K562 (cell line): ENCODE results near the gene NUP98. TPM values are rescaled to one million over a fixed set of nuclear protein-coding genes. Genes with fewer than 3 reads are reported as not detected.
A peak's percentile ranks its signal among the peaks of the same experiment; 100 is the strongest.

Experiments
- ATAC-seq: fragments of 200-7000 bp; cut with Tn5 transposase; 3 replicates; pipeline ENCODE4 v1.9.1; 2020; ENCODE audit warnings: moderate library complexity
- BruUV-seq: library from RNA; stranded (reverse); fragments of 400-500 nt; replicated peaks from 2 replicates; lab custom pipeline; 2021; lab: Mats Ljungman, UMichigan
- CTCF ChIA-PET: fragments of 300-600 bp; formaldehyde crosslinking; extraction: SDS; loops from one replicate; lab custom pipeline; 2021; ENCODE audit warnings: low intra/inter-chr PET ratio; lab: Yijun Ruan, JAX
- POLR2A ChIA-PET: fragments of 300-600, 350-650 bp; sonication (Branson Sonifier 250); formaldehyde crosslinking; extraction: SDS; loops from one replicate; lab custom pipeline; 2021; ENCODE audit warnings: antibody characterized with exemption, inconsistent platforms; lab: Yijun Ruan, JAX
- DNase-seq, 4 experiments: peaks; one replicate each; pipeline versions ENCODE4 v3.0.0 to v3.0.0-alpha.2; 2011 to 2018; ENCODE audit warnings: low spot score in 3 of 4, mixed read lengths in 3 of 4; ENCODE audit errors: extremely low read depth in 1 of 4
- FAIRE-seq: peaks from 2 replicates; lab custom pipeline; 2011; peaks lifted over from hg19 to GRCh38; lab: Jason Lieb, UNC
- H2AFZ ChIP-seq: 2 replicates; pipeline ENCODE4 v1.6.0; 2011; ENCODE audit warnings: low read depth, low read length, control low read depth, inconsistent platforms
- H3K27ac ChIP-seq: fragments of 200-600 bp; 3 replicates; pipeline ENCODE4 v1.8.0; 2011; ENCODE audit warnings: low read depth, mild to moderate bottlenecking, control low read depth, inconsistent platforms, low read length, moderate library complexity, mixed read lengths; ENCODE audit errors: extremely low read depth
- H3K27me3 ChIP-seq, 2 experiments: fragments of 300-600 bp in 1 of 2; 2 replicates in 1 of 2; 3 replicates in 1 of 2; pipeline versions ENCODE4 v1.6.0 to v1.8.0; 2011; ENCODE audit warnings: inconsistent platforms in 2 of 2, low read length in 2 of 2, mild to moderate bottlenecking in 1 of 2, mixed read lengths in 1 of 2, moderate library complexity in 1 of 2; ENCODE audit not compliant: control insufficient read depth in 2 of 2, insufficient read depth in 2 of 2
- H3K36me3 ChIP-seq: fragments of 300-600 bp; 3 replicates; pipeline ENCODE4 v1.8.0; 2011; ENCODE audit warnings: mild to moderate bottlenecking, low read length, inconsistent platforms; ENCODE audit not compliant: control insufficient read depth, insufficient read depth
- H3K4me1 ChIP-seq, 2 experiments: fragments of 200-600 bp in 1 of 2; replicated peaks in 1 of 2; 2 replicates in 1 of 2; 3 replicates in 1 of 2; pipeline versions ENCODE4 v1.5.1 to v1.8.0; 2011; ENCODE audit warnings: inconsistent platforms in 2 of 2, low read length in 2 of 2, mild to moderate bottlenecking in 1 of 2, mixed read lengths in 1 of 2, moderate library complexity in 1 of 2; ENCODE audit not compliant: control insufficient read depth in 2 of 2, insufficient read depth in 2 of 2
- H3K4me2 ChIP-seq: 2 replicates; pipeline ENCODE4 v1.6.1; 2011; ENCODE audit warnings: low read length, control low read depth, inconsistent platforms, mixed read lengths; ENCODE audit not compliant: insufficient read depth
- H3K4me3 ChIP-seq: fragments of 200-600 bp; sonication (generic), shearing (Covaris generic); 2 replicates; pipeline ENCODE4 v1.5.1; 2016; ENCODE audit warnings: control low read depth, inconsistent platforms
- H3K79me2 ChIP-seq: fragments of 200-600 bp; 3 replicates; pipeline ENCODE4 v1.8.0; 2011; ENCODE audit warnings: low read length, inconsistent platforms; ENCODE audit not compliant: control insufficient read depth, insufficient read depth
- H3K9ac ChIP-seq, 2 experiments: 2 replicates each; pipeline versions ENCODE4 v1.6.0 to v1.6.1; 2011; ENCODE audit warnings: low read depth in 2 of 2, low read length in 2 of 2, control low read depth in 1 of 2, inconsistent platforms in 1 of 2, mild to moderate bottlenecking in 1 of 2, mixed read lengths in 1 of 2; ENCODE audit not compliant: insufficient read depth in 1 of 2
- H3K9me1 ChIP-seq: one replicate; pipeline ENCODE4 v1.6.0; 2011; ENCODE audit warnings: inconsistent platforms, mild to moderate bottlenecking, low read length, moderate library complexity; ENCODE audit not compliant: control insufficient read depth, insufficient read depth
- H3K9me3 ChIP-seq: replicated peaks from 2 replicates; pipeline ENCODE4 v1.5.1; 2011; ENCODE audit warnings: low read depth, low read length, inconsistent platforms; ENCODE audit not compliant: control insufficient read depth, insufficient read depth
- H4K20me1 ChIP-seq: replicated peaks from 2 replicates; pipeline ENCODE4 v1.6.1; 2011; ENCODE audit warnings: low read length, inconsistent platforms, mixed read lengths; ENCODE audit not compliant: control insufficient read depth, insufficient read depth
- HMG20A ChIP-seq: fragments of 450-650 bp; formaldehyde crosslinking; conservative IDR thresholded peaks from 2 replicates; pipeline ENCODE4 v1.4.0; 2020; ENCODE audit warnings: mild to moderate bottlenecking, mixed read lengths
- NFE2L1 ChIP-seq: fragments of 450-650 bp; IDR thresholded peaks from 2 replicates; pipeline ENCODE4 v1.6.1; 2016; ENCODE audit warnings: missing genetic modification characterization, low read depth, mild to moderate bottlenecking, missing compliant biosample characterization, moderate library complexity, borderline replicate concordance
- NRF1 ChIP-seq, 2 experiments: fragments of 450-650 bp; IDR thresholded peaks in 1 of 2; conservative IDR thresholded peaks in 1 of 2; 2 replicates each; pipeline ENCODE4 v1.6.1; 2014; ENCODE audit warnings: mild to moderate bottlenecking in 2 of 2
- RBBP5 ChIP-seq: fragments of 200-600 bp; sonication (generic); IDR thresholded peaks from 2 replicates; pipeline ENCODE4 v1.6.1; 2012; ENCODE audit warnings: borderline replicate concordance, mild to moderate bottlenecking, low read length, control low read depth, inconsistent platforms; ENCODE audit not compliant: insufficient read depth, poor library complexity, severe bottlenecking
- SMC3 ChIP-seq: conservative IDR thresholded peaks from 2 replicates; pipeline ENCODE4 v1.6.1; 2011; ENCODE audit warnings: low read depth, low read length, improper control_type of control experiment; ENCODE audit not compliant: insufficient read depth
- ZC3H8 ChIP-seq: fragments of 450-650 bp; IDR thresholded peaks from 2 replicates; pipeline ENCODE4 v1.6.1; 2017
- ZNF764 ChIP-seq: fragments of 250-450 bp; sonication (Bioruptor Pico); IDR thresholded peaks from 2 replicates; pipeline ENCODE4 v1.4.0; 2020; ENCODE audit warnings: low read depth, mild to moderate bottlenecking, moderate library complexity
- WGBS: fragments of 100-300 bp; shearing (Covaris generic); methylation state at CpG from one replicate; pipeline ENCODE4 v1.1.6; 2016; ENCODE audit warnings: low coverage, mixed read lengths; ENCODE audit not compliant: insufficient coverage; ENCODE audit errors: missing lambda C conversion rate; 5-methylcytosine and 5-hydroxymethylcytosine counted together
- in situ Hi-C: fragments of 300-500 bp; cut with MboI; formaldehyde crosslinking; loops from 4 replicates; pipeline ENCODE4 v1.15.0; 2018; ENCODE audit warnings: inconsistent platforms, mixed read lengths
- intact Hi-C: fragments of 100-400 bp; cut with micrococcal nuclease; formaldehyde crosslinking; loops from 2 replicates; pipeline ENCODE4 v1.14.2; 2022
- polyA plus RNA-seq, 8 experiments: library from polyadenylated mRNA; depleted of rRNA in 4 of 8; stranded (reverse) in 5 of 8; unstranded in 3 of 8; fragments of >200 nt; fragmentation: Nextera tagmentation in 2 of 8; fragmentation: Illumina TruSeq in 1 of 8; extraction: Ambion mirVana in 2 of 8; extraction: Trizol in 1 of 8; gene quantifications; 2 replicates each; pipeline versions ENCODE4 v1.2.1 to v1.2.3, GENCODE V29; 2011 to 2014; ENCODE audit warnings: inconsistent platforms in 1 of 8, missing spikeins in 1 of 8
- total RNA-seq, 7 experiments: library from RNA; depleted of rRNA in 6 of 7; stranded (reverse); fragments of >200 nt in 6 of 7; fragmentation: Illumina TruSeq in 2 of 7; extraction: Trizol in 2 of 7; gene quantifications; 2 replicates each; pipeline versions ENCODE4 v1.2.1 to v1.2.3, GENCODE V29; 2011 to 2021; ENCODE audit warnings: low replicate concordance in 1 of 7
- TF ChIP-seq, protein P1 (sequence below), 3 experiments: IDR thresholded peaks in 2 of 3; conservative IDR thresholded peaks in 1 of 3; 2 replicates each; pipeline ENCODE4 v1.5.1; 2011 to 2012; ENCODE audit warnings: low read length in 3 of 3, mild to moderate bottlenecking in 3 of 3, control low read depth in 2 of 3, improper control_type of control experiment in 1 of 3, inconsistent platforms in 1 of 3, low read depth in 1 of 3, mixed read lengths in 1 of 3, moderate library complexity in 1 of 3; ENCODE audit not compliant: insufficient read depth in 2 of 3
- TF ChIP-seq, protein P2 (sequence below): fragments of 450-650 bp; IDR thresholded peaks from 2 replicates; pipeline ENCODE4 v1.6.1; 2017; ENCODE audit warnings: antibody characterized with exemption, mild to moderate bottlenecking
- TF ChIP-seq, protein P3 (sequence below): IDR thresholded peaks from 2 replicates; pipeline ENCODE4 v1.6.1; 2011; ENCODE audit warnings: borderline replicate concordance, low read depth, mild to moderate bottlenecking, moderate library complexity, low read length; ENCODE audit not compliant: insufficient read depth, poor library complexity, severe bottlenecking

The NUP98 gene
- total and polyA plus RNA-seq, 9 of the 15 experiments (the other 6 are each of a cell fraction or from before 2014, with no cell fraction given) = 45.1 to 196 (median 130) TPM

DNA sequence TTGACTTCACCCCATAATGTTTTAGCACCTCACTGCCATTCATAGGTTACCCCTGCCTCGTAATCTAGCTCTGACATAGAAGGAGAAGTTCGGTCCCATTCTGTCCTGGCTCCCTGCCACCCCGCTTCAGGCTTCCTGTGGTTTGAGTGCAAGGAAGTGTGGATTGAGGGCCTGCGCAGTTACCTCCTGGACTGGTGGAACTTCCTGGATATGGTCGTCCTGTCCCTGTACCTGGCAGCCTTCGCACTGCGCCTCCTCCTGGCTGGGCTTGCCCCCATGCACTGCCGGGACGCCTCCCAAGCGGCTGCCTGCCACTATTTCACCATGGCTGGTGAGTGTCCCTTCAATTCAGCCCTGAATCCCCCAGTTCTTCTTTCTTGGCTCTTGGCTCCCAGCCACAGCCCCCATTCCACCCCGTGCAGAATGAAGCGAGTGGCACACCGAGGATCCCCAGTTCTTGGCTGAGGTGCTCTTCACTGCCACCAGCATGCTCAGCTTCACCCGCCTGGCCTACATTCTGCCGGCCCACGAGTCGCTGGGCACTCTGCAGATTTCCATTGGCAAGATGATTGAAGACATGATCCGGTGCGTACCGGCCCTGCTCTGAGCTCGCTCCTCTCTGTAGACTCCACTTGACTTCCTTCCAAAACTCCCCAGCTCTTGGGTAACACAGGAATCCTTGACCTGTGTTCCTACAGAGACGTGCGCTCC lies 170.9 kb downstream of the NUP98 start:
- intact Hi-C loops = no loop called here
- BruUV-seq = no TSS peak
- 0 out of 2 replicates have a peak overlapping the region, but pooled peaks have one; percentile 0 for H3K4me2 ChIP-seq
- no peaks in the 10 kb centered on the region for H3K9me3 ChIP-seq
- peak overlapping the region; percentile 58 for H2AFZ ChIP-seq
- DNase-seq (peak in 1 of 4 experiments; percentile 39), FAIRE-seq (no peak), ATAC-seq (peak; percentile 92)
- no peaks in the 10 kb centered on the region for H3K79me2 ChIP-seq
- in situ Hi-C loops = no loop called here
- POLR2A ChIA-PET = interaction anchor here (1.0 kb wide), 1 partner anchor 8 kb away, joined by 3 read pairs; no protein-coding TSS in a partner anchor
- H3K36me3 ChIP-seq = no peaks in the 10 kb centered on the region
- WGBS = 48% methylated on average over 20 of the region's 23 CpGs
- H4K20me1 ChIP-seq = no peaks in the 10 kb centered on the region
- H3K27ac ChIP-seq = no peak overlapping the region
- no peak overlapping the region for H3K4me3 ChIP-seq
- peaks cover 0 to 5% of the 10 kb centered on the region in 2 experiments; a peak in 1 of 5 replicates for H3K27me3 ChIP-seq
- 0 out of 4 replicates have a peak overlapping the region, but pooled peaks of 1 of the 2 experiments have one; percentile 6 for H3K9ac ChIP-seq
- no peaks in the 10 kb centered on the region for H3K9me1 ChIP-seq
- CTCF ChIA-PET = no interaction called here
- H3K4me1 ChIP-seq = peaks cover 0 to 5% of the 10 kb centered on the region in 2 experiments; a peak in 2 of 5 replicates
- TF ChIP-seq HMG20A (CRISPR knock-in tag) = no peak
- no peak for TF ChIP-seq RBBP5
- TF ChIP-seq, protein P1, sequence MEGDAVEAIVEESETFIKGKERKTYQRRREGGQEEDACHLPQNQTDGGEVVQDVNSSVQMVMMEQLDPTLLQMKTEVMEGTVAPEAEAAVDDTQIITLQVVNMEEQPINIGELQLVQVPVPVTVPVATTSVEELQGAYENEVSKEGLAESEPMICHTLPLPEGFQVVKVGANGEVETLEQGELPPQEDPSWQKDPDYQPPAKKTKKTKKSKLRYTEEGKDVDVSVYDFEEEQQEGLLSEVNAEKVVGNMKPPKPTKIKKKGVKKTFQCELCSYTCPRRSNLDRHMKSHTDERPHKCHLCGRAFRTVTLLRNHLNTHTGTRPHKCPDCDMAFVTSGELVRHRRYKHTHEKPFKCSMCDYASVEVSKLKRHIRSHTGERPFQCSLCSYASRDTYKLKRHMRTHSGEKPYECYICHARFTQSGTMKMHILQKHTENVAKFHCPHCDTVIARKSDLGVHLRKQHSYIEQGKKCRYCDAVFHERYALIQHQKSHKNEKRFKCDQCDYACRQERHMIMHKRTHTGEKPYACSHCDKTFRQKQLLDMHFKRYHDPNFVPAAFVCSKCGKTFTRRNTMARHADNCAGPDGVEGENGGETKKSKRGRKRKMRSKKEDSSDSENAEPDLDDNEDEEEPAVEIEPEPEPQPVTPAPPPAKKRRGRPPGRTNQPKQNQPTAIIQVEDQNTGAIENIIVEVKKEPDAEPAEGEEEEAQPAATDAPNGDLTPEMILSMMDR (IDR thresholded peaks at IDR 0.05 in 2 of 3, conservative IDR thresholded peaks at IDR 0.05 in 1 of 3; ENCODE audit: insufficient read depth in 2 of 3, low read depth in 1 of 3, low read length in 3 of 3) = peak; percentile 39 to 60 (median 45); a peak in 4 of 6 replicates
- no peak for TF ChIP-seq NFE2L1 (tag)
- TF ChIP-seq, protein P2, sequence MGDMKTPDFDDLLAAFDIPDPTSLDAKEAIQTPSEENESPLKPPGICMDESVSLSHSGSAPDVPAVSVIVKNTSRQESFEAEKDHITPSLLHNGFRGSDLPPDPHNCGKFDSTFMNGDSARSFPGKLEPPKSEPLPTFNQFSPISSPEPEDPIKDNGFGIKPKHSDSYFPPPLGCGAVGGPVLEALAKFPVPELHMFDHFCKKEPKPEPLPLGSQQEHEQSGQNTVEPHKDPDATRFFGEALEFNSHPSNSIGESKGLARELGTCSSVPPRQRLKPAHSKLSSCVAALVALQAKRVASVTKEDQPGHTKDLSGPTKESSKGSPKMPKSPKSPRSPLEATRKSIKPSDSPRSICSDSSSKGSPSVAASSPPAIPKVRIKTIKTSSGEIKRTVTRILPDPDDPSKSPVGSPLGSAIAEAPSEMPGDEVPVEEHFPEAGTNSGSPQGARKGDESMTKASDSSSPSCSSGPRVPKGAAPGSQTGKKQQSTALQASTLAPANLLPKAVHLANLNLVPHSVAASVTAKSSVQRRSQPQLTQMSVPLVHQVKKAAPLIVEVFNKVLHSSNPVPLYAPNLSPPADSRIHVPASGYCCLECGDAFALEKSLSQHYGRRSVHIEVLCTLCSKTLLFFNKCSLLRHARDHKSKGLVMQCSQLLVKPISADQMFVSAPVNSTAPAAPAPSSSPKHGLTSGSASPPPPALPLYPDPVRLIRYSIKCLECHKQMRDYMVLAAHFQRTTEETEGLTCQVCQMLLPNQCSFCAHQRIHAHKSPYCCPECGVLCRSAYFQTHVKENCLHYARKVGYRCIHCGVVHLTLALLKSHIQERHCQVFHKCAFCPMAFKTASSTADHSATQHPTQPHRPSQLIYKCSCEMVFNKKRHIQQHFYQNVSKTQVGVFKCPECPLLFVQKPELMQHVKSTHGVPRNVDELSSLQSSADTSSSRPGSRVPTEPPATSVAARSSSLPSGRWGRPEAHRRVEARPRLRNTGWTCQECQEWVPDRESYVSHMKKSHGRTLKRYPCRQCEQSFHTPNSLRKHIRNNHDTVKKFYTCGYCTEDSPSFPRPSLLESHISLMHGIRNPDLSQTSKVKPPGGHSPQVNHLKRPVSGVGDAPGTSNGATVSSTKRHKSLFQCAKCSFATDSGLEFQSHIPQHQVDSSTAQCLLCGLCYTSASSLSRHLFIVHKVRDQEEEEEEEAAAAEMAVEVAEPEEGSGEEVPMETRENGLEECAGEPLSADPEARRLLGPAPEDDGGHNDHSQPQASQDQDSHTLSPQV = no peak
- TF ChIP-seq NRF1 (conservative IDR thresholded peaks at IDR 0.05 in 1 of 2, IDR thresholded peaks at IDR 0.05 in 1 of 2) = peak; percentile 77 to 79
- TF ChIP-seq ZC3H8 = no peak
- 0 out of 2 replicates have a peak, but pooled peaks have one; percentile 12 for TF ChIP-seq SMC3
- 0 out of 2 replicates have a peak, but pooled peaks have one; percentile 48 for TF ChIP-seq ZNF764 (CRISPR knock-in tag)
- TF ChIP-seq, protein P3, sequence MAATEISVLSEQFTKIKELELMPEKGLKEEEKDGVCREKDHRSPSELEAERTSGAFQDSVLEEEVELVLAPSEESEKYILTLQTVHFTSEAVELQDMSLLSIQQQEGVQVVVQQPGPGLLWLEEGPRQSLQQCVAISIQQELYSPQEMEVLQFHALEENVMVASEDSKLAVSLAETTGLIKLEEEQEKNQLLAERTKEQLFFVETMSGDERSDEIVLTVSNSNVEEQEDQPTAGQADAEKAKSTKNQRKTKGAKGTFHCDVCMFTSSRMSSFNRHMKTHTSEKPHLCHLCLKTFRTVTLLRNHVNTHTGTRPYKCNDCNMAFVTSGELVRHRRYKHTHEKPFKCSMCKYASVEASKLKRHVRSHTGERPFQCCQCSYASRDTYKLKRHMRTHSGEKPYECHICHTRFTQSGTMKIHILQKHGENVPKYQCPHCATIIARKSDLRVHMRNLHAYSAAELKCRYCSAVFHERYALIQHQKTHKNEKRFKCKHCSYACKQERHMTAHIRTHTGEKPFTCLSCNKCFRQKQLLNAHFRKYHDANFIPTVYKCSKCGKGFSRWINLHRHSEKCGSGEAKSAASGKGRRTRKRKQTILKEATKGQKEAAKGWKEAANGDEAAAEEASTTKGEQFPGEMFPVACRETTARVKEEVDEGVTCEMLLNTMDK = peak; percentile 28
